T-helper 2 cell treated with Interferon-gamma antibody and Interleukin-4, amounts not matched to agents 100 ng/mL and 5 ng/mL, for 36 hours (primary cell): Measurements from ENCODE around the gene GLMN. TPM values are rescaled to one million over a fixed set of nuclear protein-coding genes. Genes with fewer than 3 reads are reported as not detected.

Experiments
- intact Hi-C: fragments of 100-400 bp; cut with micrococcal nuclease; formaldehyde crosslinking; loops from one replicate; pipeline ENCODE4 v1.15.1; 2023
- total RNA-seq: library from RNA; stranded (reverse); gene quantifications from 2 replicates; pipeline ENCODE4 v1.2.3, GENCODE V29; 2022

GLMN gene
- total RNA-seq, 1 donor from 2014 or later, result 29.9 TPM

- intact Hi-C loops, result loop anchor here (5.0 kb wide), 1 partner anchor 95 kb away; the partner anchor contains the start of genes GLMN and RPAP2
Observed at GRCh38 chr1:92201973-92202372, 96.8 kb downstream of the GLMN start.

Other genes starting within 250 kb of the GLMN start
- not detected in 2 replicates for gene SETSIP, start 223.6 kb downstream of the GLMN start, total RNA-seq
- 1.5 and 1.6 TPM in 2 replicates for gene BTBD8, start 218.6 kb downstream of the GLMN start, total RNA-seq
- not detected in 2 replicates for gene C1orf146, start 81.1 kb downstream of the GLMN start, total RNA-seq
- gene RPAP2, start 72 bp upstream of the GLMN start, total RNA-seq, result 33.6 and 38.1 TPM in 2 replicates
- gene GFI1, start 187.9 kb upstream of the GLMN start, total RNA-seq, result 87.5 and 92.9 TPM in 2 replicates